IMR-90 (cell line): ENCODE measurements around the gene MBD3L2B. TPM values are rescaled to one million over a fixed set of nuclear protein-coding genes. Genes with fewer than 3 reads are reported as not detected.

Source experiments
- ATAC-seq: fragments of 200-7000 bp; cut with Tn5 transposase; 2 replicates; pipeline ENCODE4 v1.9.1; 2020; ENCODE audit warnings: low read depth, mild to moderate bottlenecking, moderate library complexity
- BruUV-seq: library from RNA; stranded (reverse); fragments of 400-500 nt; replicated peaks from 2 replicates; lab custom pipeline; 2021; lab: Mats Ljungman, UMichigan
- CTCF ChIA-PET: fragments of 300-600 bp; formaldehyde crosslinking; extraction: SDS; loops from one replicate; lab custom pipeline; 2021; ENCODE audit warnings: antibody characterized with exemption; lab: Yijun Ruan, JAX
- POLR2A ChIA-PET: fragments of 300-600 bp; sonication (Branson Sonifier 250); formaldehyde crosslinking; loops from one replicate; lab custom pipeline; 2022; ENCODE audit warnings: antibody characterized with exemption; ENCODE audit not compliant: unreplicated experiment; lab: Charles Lee
- DNase-seq: peaks from one replicate; pipeline ENCODE4 v3.0.0; 2013
- H2AFZ ChIP-seq: replicated peaks from 2 replicates; pipeline ENCODE3; 2013; ENCODE audit warnings: low read length, mild to moderate bottlenecking; ENCODE audit not compliant: poor library complexity
- H2AK5ac ChIP-seq: 2 replicates; pipeline ENCODE4 v1.6.1; 2013; ENCODE audit warnings: low read depth, low read length, inconsistent platforms
- H2AK9ac ChIP-seq: replicated peaks from 2 replicates; pipeline ENCODE3; 2013; ENCODE audit warnings: mild to moderate bottlenecking, low read depth, low read length, moderate library complexity; ENCODE audit not compliant: poor library complexity
- H2BK120ac ChIP-seq: 2 replicates; pipeline ENCODE4 v1.6.1; 2013; ENCODE audit warnings: low read depth, low read length, inconsistent platforms
- H2BK15ac ChIP-seq: 3 replicates; pipeline ENCODE4 v1.6.1; 2013; ENCODE audit warnings: low read depth, low read length, inconsistent platforms
- H2BK20ac ChIP-seq: 2 replicates; pipeline ENCODE4 v1.6.1; 2013; ENCODE audit warnings: low read depth, mild to moderate bottlenecking, inconsistent platforms, low read length, moderate library complexity
- H2BK5ac ChIP-seq: 2 replicates; pipeline ENCODE4 v1.6.1; 2013; ENCODE audit warnings: mild to moderate bottlenecking, low read depth, low read length, inconsistent platforms; ENCODE audit not compliant: poor library complexity, severe bottlenecking
- H3K14ac ChIP-seq: replicated peaks from 2 replicates; pipeline ENCODE4 v1.6.1; 2013; ENCODE audit warnings: low read depth, low read length, inconsistent platforms
- H3K18ac ChIP-seq: 2 replicates; pipeline ENCODE4 v1.6.1; 2013; ENCODE audit warnings: low read depth, low read length, control low read depth
- H3K23ac ChIP-seq: 2 replicates; pipeline ENCODE4 v1.6.1; 2013; ENCODE audit warnings: low read depth, low read length, inconsistent platforms
- H3K27ac ChIP-seq: 2 replicates; pipeline ENCODE4 v1.5.1; 2013; ENCODE audit warnings: mild to moderate bottlenecking, control low read depth, low read length; ENCODE audit not compliant: insufficient read depth
- H3K27me3 ChIP-seq: 2 replicates; pipeline ENCODE4 v1.6.1; 2013; ENCODE audit warnings: low read length; ENCODE audit not compliant: control insufficient read depth, insufficient read depth
- H3K36me3 ChIP-seq: 2 replicates; pipeline ENCODE4 v1.6.1; 2013; ENCODE audit warnings: low read length, mixed read lengths; ENCODE audit not compliant: control insufficient read depth, insufficient read depth
- H3K4ac ChIP-seq: 2 replicates; pipeline ENCODE4 v1.6.1; 2013; ENCODE audit warnings: low read depth, low read length, inconsistent platforms
- H3K4me1 ChIP-seq: 2 replicates; pipeline ENCODE4 v1.6.1; 2013; ENCODE audit warnings: low read length, mixed read lengths; ENCODE audit not compliant: control insufficient read depth, insufficient read depth
- H3K4me2 ChIP-seq: 2 replicates; pipeline ENCODE4 v1.6.1; 2013; ENCODE audit warnings: low read depth, mild to moderate bottlenecking, control low read depth, low read length, moderate library complexity
- H3K4me3 ChIP-seq: 2 replicates; pipeline ENCODE4 v1.5.1; 2013; ENCODE audit warnings: low read depth, mild to moderate bottlenecking, control low read depth, low read length, moderate library complexity; ENCODE audit not compliant: insufficient read depth
- H3K56ac ChIP-seq: 2 replicates; pipeline ENCODE4 v1.6.1; 2013; ENCODE audit warnings: low read length, inconsistent platforms; ENCODE audit not compliant: insufficient read depth; ENCODE audit errors: extremely low read depth
- H3K79me1 ChIP-seq, 2 experiments: 2 replicates each; pipeline ENCODE4 v1.6.1; 2013; ENCODE audit warnings: low read length in 2 of 2, inconsistent platforms in 1 of 2, low read depth in 1 of 2
- H3K9ac ChIP-seq: 2 replicates; pipeline ENCODE4 v1.6.1; 2013; ENCODE audit warnings: low read depth, low read length, control low read depth
- H3K9me1 ChIP-seq: 2 replicates; pipeline ENCODE4 v1.6.1; 2013; ENCODE audit warnings: low read length, inconsistent platforms; ENCODE audit not compliant: insufficient read depth
- H3K9me3 ChIP-seq: 2 replicates; pipeline ENCODE4 v1.6.1; 2013; ENCODE audit warnings: low read length; ENCODE audit not compliant: control insufficient read depth, insufficient read depth
- H4K20me1 ChIP-seq: 2 replicates; pipeline ENCODE4 v1.6.1; 2013; ENCODE audit warnings: low read length, inconsistent platforms; ENCODE audit not compliant: insufficient read depth
- H4K5ac ChIP-seq: 2 replicates; pipeline ENCODE4 v1.6.1; 2013; ENCODE audit warnings: mild to moderate bottlenecking, low read depth, low read length, control low read depth
- H4K8ac ChIP-seq, 2 experiments: 2 replicates each; pipeline ENCODE4 v1.6.1; 2013; ENCODE audit warnings: low read depth in 2 of 2, low read length in 2 of 2, control low read depth in 1 of 2, inconsistent platforms in 1 of 2
- H4K91ac ChIP-seq: 2 replicates; pipeline ENCODE4 v1.6.1; 2013; ENCODE audit warnings: low read depth, low read length, inconsistent platforms; ENCODE audit not compliant: insufficient read depth
- BHLHE40 ChIP-seq: fragments of 150-350 bp; IDR thresholded peaks from 2 replicates; pipeline ENCODE4 v1.6.1; 2016; ENCODE audit warnings: mild to moderate bottlenecking, low read depth, low read length
- CEBPB ChIP-seq: IDR thresholded peaks from 2 replicates; pipeline ENCODE4 v1.6.1; 2012; ENCODE audit warnings: low read depth, low read length, improper control_type of control experiment
- CHD1 ChIP-seq: IDR thresholded peaks from 2 replicates; pipeline ENCODE4 v1.6.1; 2012; ENCODE audit warnings: low read depth, low read length, improper control_type of control experiment
- FOS ChIP-seq: fragments of 150-350 bp; IDR thresholded peaks from 2 replicates; pipeline ENCODE4 v1.6.1; 2016; ENCODE audit warnings: low read depth, low read length
- MAFK ChIP-seq: IDR thresholded peaks from 2 replicates; pipeline ENCODE4 v1.6.1; 2012; ENCODE audit warnings: low read depth, low read length, improper control_type of control experiment
- MAZ ChIP-seq: IDR thresholded peaks from 2 replicates; pipeline ENCODE4 v1.6.1; 2012; ENCODE audit warnings: low read depth, mild to moderate bottlenecking, low read length, improper control_type of control experiment, moderate library complexity, borderline replicate concordance
- MXI1 ChIP-seq: IDR thresholded peaks from 2 replicates; pipeline ENCODE4 v1.6.1; 2012; ENCODE audit warnings: low read depth, mild to moderate bottlenecking, low read length, moderate library complexity, borderline replicate concordance
- RAD21 ChIP-seq: IDR thresholded peaks from 2 replicates; pipeline ENCODE4 v1.6.1; 2012; ENCODE audit warnings: low read length, improper control_type of control experiment
- RCOR1 ChIP-seq: IDR thresholded peaks from 2 replicates; pipeline ENCODE4 v1.6.1; 2012; ENCODE audit warnings: mild to moderate bottlenecking, low read length, improper control_type of control experiment; ENCODE audit not compliant: insufficient replicate concordance
- RFX5 ChIP-seq: IDR thresholded peaks from 2 replicates; pipeline ENCODE4 v1.8.0; 2012; ENCODE audit warnings: low read depth, mild to moderate bottlenecking, low read length, moderate library complexity
- SMC3 ChIP-seq: fragments of 150-350 bp; IDR thresholded peaks from 2 replicates; pipeline ENCODE4 v1.6.1; 2016; ENCODE audit warnings: low read depth, mild to moderate bottlenecking, antibody characterized with exemption, low read length, moderate library complexity
- WGBS, 2 experiments: methylation state at CpG; one replicate each; pipeline versions ENCODE4 v1.1.5 to v1.1.7; 2013; ENCODE audit warnings: missing lambda C conversion rate in 2 of 2; ENCODE audit not compliant: insufficient read length in 1 of 2; ENCODE audit errors: extremely low coverage in 2 of 2; 5-methylcytosine and 5-hydroxymethylcytosine counted together
- dilution Hi-C: fragments of 300-500 bp; cut with HindIII; formaldehyde crosslinking; loops from one replicate; pipeline ENCODE4 v1.14.3; 2018; ENCODE audit warnings: low sequenced_read_pairs; ENCODE audit not compliant: unreplicated experiment
- in situ Hi-C: fragments of 300-500 bp; cut with MboI; formaldehyde crosslinking; loops from 3 replicates; pipeline ENCODE4 v1.14.3; 2019; ENCODE audit warnings: low sequenced_read_pairs, inconsistent platforms, mixed read lengths
- intact Hi-C: fragments of 100-400 bp; cut with micrococcal nuclease; formaldehyde crosslinking; loops from 2 replicates; pipeline ENCODE4 v1.10.0; 2022
- polyA plus RNA-seq, 3 experiments: library from polyadenylated mRNA; depleted of rRNA; stranded (reverse); fragments of >200 nt; gene quantifications; 2 replicates each; pipeline ENCODE4 v1.2.3, GENCODE V29; 2012; ENCODE audit warnings: low replicate concordance in 1 of 3
- total RNA-seq: library from RNA; depleted of rRNA; stranded (reverse); fragments of >200 nt; gene quantifications from 2 replicates; pipeline ENCODE4 v1.2.3, GENCODE V29; 2012
- TF ChIP-seq, protein P1 (sequence below): conservative IDR thresholded peaks from 2 replicates; pipeline ENCODE4 v1.5.1; 2012; ENCODE audit warnings: mild to moderate bottlenecking, low read depth, low read length, improper control_type of control experiment
- TF ChIP-seq, protein P2 (sequence below): fragments of 150-350 bp; IDR thresholded peaks from 2 replicates; pipeline ENCODE4 v1.6.1; 2017; ENCODE audit warnings: mild to moderate bottlenecking, antibody characterized with exemption, low read length, low read depth
- TF ChIP-seq, protein P3 (sequence below): fragments of 150-350 bp; IDR thresholded peaks from 2 replicates; pipeline ENCODE4 v1.6.1; 2016; ENCODE audit warnings: low read depth, mild to moderate bottlenecking, low read length, moderate library complexity, borderline replicate concordance

MBD3L2B gene
- total and polyA plus RNA-seq, 2 of the 4 experiments (the other 2 are of a cell fraction) = not detected

GRCh38 chr19:6976197-6976596, 45.0 kb downstream of the MBD3L2B start:
- no peaks in the 10 kb centered on the region for H3K36me3 ChIP-seq
- DNase-seq = no peak
- no peak overlapping the region for H3K14ac ChIP-seq
- ATAC-seq = no peak
- H4K5ac ChIP-seq = no peak overlapping the region
- intact Hi-C loops = no loop called here
- H3K4me3 ChIP-seq = no peak overlapping the region
- dilution Hi-C loops = no loop called here
- H4K91ac ChIP-seq = no peak overlapping the region
- no peak overlapping the region for H4K8ac ChIP-seq
- H2AK9ac ChIP-seq = no peak overlapping the region
- CTCF ChIA-PET = no interaction called here
- no peak overlapping the region for H2AFZ ChIP-seq
- no peak overlapping the region for H3K23ac ChIP-seq
- H2BK15ac ChIP-seq = no peak overlapping the region
- peaks cover 11% of the 10 kb centered on the region for H3K9me3 ChIP-seq
- no peak overlapping the region for H3K56ac ChIP-seq
- no peaks in the 10 kb centered on the region for H3K4me1 ChIP-seq
- H2BK5ac ChIP-seq = no peak overlapping the region
- H3K79me1 ChIP-seq = no peaks in the 10 kb centered on the region
- no TSS peak for BruUV-seq
- H3K9me1 ChIP-seq = no peaks in the 10 kb centered on the region
- no peak overlapping the region for H3K4me2 ChIP-seq
- TF ChIP-seq, protein P1, sequence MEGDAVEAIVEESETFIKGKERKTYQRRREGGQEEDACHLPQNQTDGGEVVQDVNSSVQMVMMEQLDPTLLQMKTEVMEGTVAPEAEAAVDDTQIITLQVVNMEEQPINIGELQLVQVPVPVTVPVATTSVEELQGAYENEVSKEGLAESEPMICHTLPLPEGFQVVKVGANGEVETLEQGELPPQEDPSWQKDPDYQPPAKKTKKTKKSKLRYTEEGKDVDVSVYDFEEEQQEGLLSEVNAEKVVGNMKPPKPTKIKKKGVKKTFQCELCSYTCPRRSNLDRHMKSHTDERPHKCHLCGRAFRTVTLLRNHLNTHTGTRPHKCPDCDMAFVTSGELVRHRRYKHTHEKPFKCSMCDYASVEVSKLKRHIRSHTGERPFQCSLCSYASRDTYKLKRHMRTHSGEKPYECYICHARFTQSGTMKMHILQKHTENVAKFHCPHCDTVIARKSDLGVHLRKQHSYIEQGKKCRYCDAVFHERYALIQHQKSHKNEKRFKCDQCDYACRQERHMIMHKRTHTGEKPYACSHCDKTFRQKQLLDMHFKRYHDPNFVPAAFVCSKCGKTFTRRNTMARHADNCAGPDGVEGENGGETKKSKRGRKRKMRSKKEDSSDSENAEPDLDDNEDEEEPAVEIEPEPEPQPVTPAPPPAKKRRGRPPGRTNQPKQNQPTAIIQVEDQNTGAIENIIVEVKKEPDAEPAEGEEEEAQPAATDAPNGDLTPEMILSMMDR = no peak
- TF ChIP-seq CHD1 (no peak), MXI1 (no peak), MAFK (no peak), BHLHE40 (no peak), FOS (no peak), RAD21 (no peak), CEBPB (no peak), MAZ (no peak), RCOR1 (no peak), SMC3 (no peak), RFX5 (no peak)
- TF ChIP-seq, protein P2, sequence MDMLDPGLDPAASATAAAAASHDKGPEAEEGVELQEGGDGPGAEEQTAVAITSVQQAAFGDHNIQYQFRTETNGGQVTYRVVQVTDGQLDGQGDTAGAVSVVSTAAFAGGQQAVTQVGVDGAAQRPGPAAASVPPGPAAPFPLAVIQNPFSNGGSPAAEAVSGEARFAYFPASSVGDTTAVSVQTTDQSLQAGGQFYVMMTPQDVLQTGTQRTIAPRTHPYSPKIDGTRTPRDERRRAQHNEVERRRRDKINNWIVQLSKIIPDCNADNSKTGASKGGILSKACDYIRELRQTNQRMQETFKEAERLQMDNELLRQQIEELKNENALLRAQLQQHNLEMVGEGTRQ = no peak
- TF ChIP-seq, protein P3, sequence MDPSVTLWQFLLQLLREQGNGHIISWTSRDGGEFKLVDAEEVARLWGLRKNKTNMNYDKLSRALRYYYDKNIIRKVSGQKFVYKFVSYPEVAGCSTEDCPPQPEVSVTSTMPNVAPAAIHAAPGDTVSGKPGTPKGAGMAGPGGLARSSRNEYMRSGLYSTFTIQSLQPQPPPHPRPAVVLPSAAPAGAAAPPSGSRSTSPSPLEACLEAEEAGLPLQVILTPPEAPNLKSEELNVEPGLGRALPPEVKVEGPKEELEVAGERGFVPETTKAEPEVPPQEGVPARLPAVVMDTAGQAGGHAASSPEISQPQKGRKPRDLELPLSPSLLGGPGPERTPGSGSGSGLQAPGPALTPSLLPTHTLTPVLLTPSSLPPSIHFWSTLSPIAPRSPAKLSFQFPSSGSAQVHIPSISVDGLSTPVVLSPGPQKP = no peak
- no peaks in the 10 kb centered on the region for H4K20me1 ChIP-seq
- WGBS, 2 experiments = no CpG with 5 or more reads among the region's 5 CpGs
- in situ Hi-C loops = no loop called here
- H3K27me3 ChIP-seq = no peaks in the 10 kb centered on the region
- no peak overlapping the region for H2AK5ac ChIP-seq
- POLR2A ChIA-PET = no interaction called here
- H3K4ac ChIP-seq = no peak overlapping the region
- H3K27ac ChIP-seq = no peak overlapping the region
- no peak overlapping the region for H3K9ac ChIP-seq
- no peak overlapping the region for H2BK120ac ChIP-seq
- H3K18ac ChIP-seq = no peak overlapping the region
- no peak overlapping the region for H2BK20ac ChIP-seq
